Measurements from ENCODE around the gene ZGPAT.

The ZGPAT gene

GRCh38 chr20:63745424-63745805 lies 37.6 kb downstream of the ZGPAT start:
- Histone ChIP-seq H3K9me3 (ENCODE audit: control insufficient read depth, low read length) (no peaks in the 10 kb centered on the region), H3K9ac (ENCODE audit: low read length) (no peak overlapping the region), H3K4me1 (ENCODE audit: control insufficient read depth, insufficient read depth, low read length) (peaks cover 14% of the 10 kb centered on the region), H3K4me3 (ENCODE audit: low read length) (no peak overlapping the region), H3K27me3 (replicated peaks; ENCODE audit: control insufficient read depth, insufficient read depth, low read length) (no peaks in the 10 kb centered on the region), H3K36me3 (ENCODE audit: control insufficient read depth, insufficient read depth, low read length, severe bottlenecking) (peaks cover 18% of the 10 kb centered on the region)
- no peak for DNase-seq (ENCODE audit: low read depth)

- Histone ChIP-seq H3K36me3 (ENCODE audit: control insufficient read depth, insufficient read depth, low read length, severe bottlenecking) (peaks cover 18% of the 10 kb centered on the region), H3K9me3 (ENCODE audit: control insufficient read depth, low read length) (no peaks in the 10 kb centered on the region), H3K9ac (ENCODE audit: low read length) (no peak overlapping the region), H3K4me3 (ENCODE audit: low read length) (no peak overlapping the region), H3K4me1 (ENCODE audit: control insufficient read depth, insufficient read depth, low read length) (peaks cover 12% of the 10 kb centered on the region), H3K27me3 (replicated peaks; ENCODE audit: control insufficient read depth, insufficient read depth, low read length) (no peaks in the 10 kb centered on the region)
- DNase-seq (ENCODE audit: low read depth): no peak
These were observed 38.3 kb downstream of the ZGPAT start for GRCh38 chr20:63745961-63746731.

GRCh38 chr20:63746751-63747315 lies 39.0 kb downstream of the ZGPAT start:
- Histone ChIP-seq H3K36me3 (ENCODE audit: control insufficient read depth, insufficient read depth, low read length, severe bottlenecking) (peaks cover 18% of the 10 kb centered on the region), H3K9ac (ENCODE audit: low read length) (no peak overlapping the region)

GRCh38 chr20:63747622-63748069 lies 39.8 kb downstream of the ZGPAT start:
- Histone ChIP-seq H3K9me3 (ENCODE audit: control insufficient read depth, low read length) (no peaks in the 10 kb centered on the region), H3K36me3 (ENCODE audit: control insufficient read depth, insufficient read depth, low read length, severe bottlenecking) (peaks cover 13% of the 10 kb centered on the region), H3K27me3 (replicated peaks; ENCODE audit: control insufficient read depth, insufficient read depth, low read length) (no peaks in the 10 kb centered on the region), H3K4me1 (ENCODE audit: control insufficient read depth, insufficient read depth, low read length) (peaks cover 6% of the 10 kb centered on the region), H3K4me3 (ENCODE audit: low read length) (no peak overlapping the region), H3K9ac (ENCODE audit: low read length) (no peak overlapping the region)
- no peak for DNase-seq (ENCODE audit: low read depth)

More at GRCh38 chr20:63746751-63747315, 39.0 kb downstream of the ZGPAT start:
- H3K9me3 ChIP-seq (ENCODE audit: control insufficient read depth, low read length): no peaks in the 10 kb centered on the region
- no peaks in the 10 kb centered on the region for H3K27me3 ChIP-seq (replicated peaks; ENCODE audit: control insufficient read depth, insufficient read depth, low read length)
- no peak overlapping the region for H3K4me3 ChIP-seq (ENCODE audit: low read length)
- peaks cover 6% of the 10 kb centered on the region for H3K4me1 ChIP-seq (ENCODE audit: control insufficient read depth, insufficient read depth, low read length)
- DNase-seq (ENCODE audit: low read depth): no peak

- H3K4me3 ChIP-seq (ENCODE audit: low read length): no peak overlapping the region
These were observed 40.5 kb downstream of the ZGPAT start for GRCh38 chr20:63748070-63748933.

GRCh38 chr20:63748934-63749270 lies 41.1 kb downstream of the ZGPAT start:
- DNase-seq (ENCODE audit: low read depth): no peak
- Histone ChIP-seq H3K9me3 (ENCODE audit: control insufficient read depth, low read length) (no peaks in the 10 kb centered on the region), H3K9ac (ENCODE audit: low read length) (no peak overlapping the region), H3K27me3 (replicated peaks; ENCODE audit: control insufficient read depth, insufficient read depth, low read length) (no peaks in the 10 kb centered on the region), H3K4me3 (ENCODE audit: low read length) (no peak overlapping the region), H3K36me3 (ENCODE audit: control insufficient read depth, insufficient read depth, low read length, severe bottlenecking) (peaks cover 2% of the 10 kb centered on the region), H3K4me1 (ENCODE audit: control insufficient read depth, insufficient read depth, low read length) (peaks cover 6% of the 10 kb centered on the region)

More at GRCh38 chr20:63748070-63748933, 40.5 kb downstream of the ZGPAT start:
- H3K9me3 ChIP-seq (ENCODE audit: control insufficient read depth, low read length): no peaks in the 10 kb centered on the region
- H3K36me3 ChIP-seq (ENCODE audit: control insufficient read depth, insufficient read depth, low read length, severe bottlenecking): peaks cover 8% of the 10 kb centered on the region
- no peaks in the 10 kb centered on the region for H3K27me3 ChIP-seq (replicated peaks; ENCODE audit: control insufficient read depth, insufficient read depth, low read length)
- no peak overlapping the region for H3K9ac ChIP-seq (ENCODE audit: low read length)
- H3K4me1 ChIP-seq (ENCODE audit: control insufficient read depth, insufficient read depth, low read length): peaks cover 6% of the 10 kb centered on the region
- DNase-seq (ENCODE audit: low read depth): no peak

- no peak for DNase-seq (ENCODE audit: low read depth)
- H3K9me3 ChIP-seq (ENCODE audit: control insufficient read depth, low read length): no peaks in the 10 kb centered on the region
- no peak overlapping the region for H3K4me3 ChIP-seq (ENCODE audit: low read length)
- H3K27me3 ChIP-seq (replicated peaks; ENCODE audit: control insufficient read depth, insufficient read depth, low read length): no peaks in the 10 kb centered on the region
- H3K4me1 ChIP-seq (ENCODE audit: control insufficient read depth, insufficient read depth, low read length): peaks cover 4% of the 10 kb centered on the region
- H3K36me3 ChIP-seq (ENCODE audit: control insufficient read depth, insufficient read depth, low read length, severe bottlenecking): no peaks in the 10 kb centered on the region
- no peak overlapping the region for H3K9ac ChIP-seq (ENCODE audit: low read length)
These were observed 42.0 kb downstream of the ZGPAT start for GRCh38 chr20:63749597-63750508.

GRCh38 chr20:63750807-63751470 lies 43.1 kb downstream of the ZGPAT start:
- peaks cover 5% of the 10 kb centered on the region for H3K27me3 ChIP-seq (replicated peaks; ENCODE audit: control insufficient read depth, insufficient read depth, low read length)
- no peaks in the 10 kb centered on the region for H3K4me1 ChIP-seq (ENCODE audit: control insufficient read depth, insufficient read depth, low read length)
- H3K9me3 ChIP-seq (ENCODE audit: control insufficient read depth, low read length): no peaks in the 10 kb centered on the region
- no peaks in the 10 kb centered on the region for H3K36me3 ChIP-seq (ENCODE audit: control insufficient read depth, insufficient read depth, low read length, severe bottlenecking)
- no peak for DNase-seq (ENCODE audit: low read depth)
- H3K9ac ChIP-seq (ENCODE audit: low read length): no peak overlapping the region
- no peak overlapping the region for H3K4me3 ChIP-seq (ENCODE audit: low read length)

GRCh38 chr20:63751471-63752271 lies 43.8 kb downstream of the ZGPAT start:
- Histone ChIP-seq H3K27me3 (replicated peaks; ENCODE audit: control insufficient read depth, insufficient read depth, low read length) (peaks cover 5% of the 10 kb centered on the region), H3K4me3 (ENCODE audit: low read length) (no peak overlapping the region), H3K36me3 (ENCODE audit: control insufficient read depth, insufficient read depth, low read length, severe bottlenecking) (no peaks in the 10 kb centered on the region), H3K4me1 (ENCODE audit: control insufficient read depth, insufficient read depth, low read length) (no peaks in the 10 kb centered on the region), H3K9ac (ENCODE audit: low read length) (no peak overlapping the region), H3K9me3 (ENCODE audit: control insufficient read depth, low read length) (no peaks in the 10 kb centered on the region)
- DNase-seq (ENCODE audit: low read depth): no peak

All from adipocyte (in vitro differentiated cells).